Measurements from ENCODE around the gene RPL36. TPM values are rescaled to one million over a fixed set of nuclear protein-coding genes. Genes with fewer than 3 reads are reported as not detected.

RPL36 gene
- total and polyA plus RNA-seq, 2 donors (not counting 1 experiment from before 2014, with no cell fraction given) = 341 to 864 TPM

DNA sequence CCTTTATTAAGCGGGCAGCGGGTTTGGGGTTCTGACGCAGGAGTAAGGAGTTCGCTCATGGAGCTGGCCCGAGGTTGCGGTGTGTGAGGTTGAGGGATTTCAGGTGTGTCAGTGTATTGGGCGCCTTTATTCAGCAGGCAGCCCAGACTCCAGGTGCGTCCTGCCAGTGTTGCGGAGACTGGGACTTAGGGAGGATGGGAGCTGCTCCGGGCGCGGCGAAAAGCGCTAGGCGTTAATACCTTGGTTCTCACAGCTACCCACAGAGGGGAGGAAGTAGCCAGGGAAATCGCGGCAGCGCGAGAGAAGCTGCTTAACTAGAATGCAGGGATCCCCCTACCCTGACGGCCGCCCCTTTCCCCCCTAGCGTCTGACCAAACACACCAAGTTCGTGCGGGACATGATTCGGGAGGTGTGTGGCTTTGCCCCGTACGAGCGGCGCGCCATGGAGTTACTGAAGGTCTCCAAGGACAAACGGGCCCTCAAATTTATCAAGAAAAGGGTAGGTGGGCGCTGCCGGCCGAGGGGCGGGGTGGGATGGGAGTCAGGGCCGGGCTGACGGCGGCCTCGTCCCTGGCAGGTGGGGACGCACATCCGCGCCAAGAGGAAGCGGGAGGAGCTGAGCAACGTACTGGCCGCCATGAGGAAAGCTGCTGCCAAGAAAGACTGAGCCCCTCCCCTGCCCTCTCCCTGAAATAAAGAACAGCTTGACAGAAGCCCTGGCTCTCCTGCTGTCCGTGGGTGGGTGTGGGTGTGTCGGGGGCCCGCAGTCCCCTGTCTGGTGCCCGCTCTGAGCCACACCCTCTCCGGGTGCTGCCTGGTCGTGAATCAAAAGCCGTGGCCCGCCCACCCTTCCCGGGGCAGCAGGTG is 1.1 kb downstream of the RPL36 start:
- Histone ChIP-seq H3K9me3 (ENCODE audit: control insufficient read depth, insufficient read depth, low read depth, low read length) (no peaks in the 10 kb centered on the region), H3K27ac (ENCODE audit: insufficient read depth, low read length) (peak overlapping the region; percentile 91), H4K20me1 (ENCODE audit: control insufficient read depth, extremely low read depth, insufficient read depth, low read length) (no peaks in the 10 kb centered on the region), H3K4me1 (ENCODE audit: control insufficient read depth, extremely low read depth, insufficient read depth, low read length) (peaks cover 2% of the 10 kb centered on the region), H3K4me3 (replicated peaks in 1 of 4; ENCODE audit: control extremely low read depth in 1 of 4, insufficient read depth in 1 of 4, low read depth in 3 of 4, low read length in 4 of 4) (peak overlapping the region; percentile 92 to 98 (median 96)), H3K36me3 (ENCODE audit: control insufficient read depth, insufficient read depth, low read length) (peaks cover 38% of the 10 kb centered on the region), H2AFZ (ENCODE audit: low read length) (no peak overlapping the region), H3K4me2 (ENCODE audit: extremely low read depth, insufficient read depth, low read length) (peak overlapping the region; percentile 72), H3K27me3 (ENCODE audit: control insufficient read depth, insufficient read depth, low read length) (no peaks in the 10 kb centered on the region), H3K9ac (ENCODE audit: insufficient read depth, low read length) (peak overlapping the region; percentile 96), H3K79me2 (ENCODE audit: control insufficient read depth, insufficient read depth, low read length) (peaks cover 58% of the 10 kb centered on the region)
- no peak for TF ChIP-seq CTCF (conservative IDR thresholded peaks at IDR 0.05 in 1 of 2, IDR thresholded peaks at IDR 0.05 in 1 of 2; ENCODE audit: low read depth in 1 of 2, low read length in 2 of 2)
- no peak for TF ChIP-seq EZH2 (IDR thresholded peaks at IDR 0.05; ENCODE audit: low read length, missing control alignments)
- peak; percentile 54 to 73 for DNase-seq (ENCODE audit: low read depth in 2 of 2)

DNA sequence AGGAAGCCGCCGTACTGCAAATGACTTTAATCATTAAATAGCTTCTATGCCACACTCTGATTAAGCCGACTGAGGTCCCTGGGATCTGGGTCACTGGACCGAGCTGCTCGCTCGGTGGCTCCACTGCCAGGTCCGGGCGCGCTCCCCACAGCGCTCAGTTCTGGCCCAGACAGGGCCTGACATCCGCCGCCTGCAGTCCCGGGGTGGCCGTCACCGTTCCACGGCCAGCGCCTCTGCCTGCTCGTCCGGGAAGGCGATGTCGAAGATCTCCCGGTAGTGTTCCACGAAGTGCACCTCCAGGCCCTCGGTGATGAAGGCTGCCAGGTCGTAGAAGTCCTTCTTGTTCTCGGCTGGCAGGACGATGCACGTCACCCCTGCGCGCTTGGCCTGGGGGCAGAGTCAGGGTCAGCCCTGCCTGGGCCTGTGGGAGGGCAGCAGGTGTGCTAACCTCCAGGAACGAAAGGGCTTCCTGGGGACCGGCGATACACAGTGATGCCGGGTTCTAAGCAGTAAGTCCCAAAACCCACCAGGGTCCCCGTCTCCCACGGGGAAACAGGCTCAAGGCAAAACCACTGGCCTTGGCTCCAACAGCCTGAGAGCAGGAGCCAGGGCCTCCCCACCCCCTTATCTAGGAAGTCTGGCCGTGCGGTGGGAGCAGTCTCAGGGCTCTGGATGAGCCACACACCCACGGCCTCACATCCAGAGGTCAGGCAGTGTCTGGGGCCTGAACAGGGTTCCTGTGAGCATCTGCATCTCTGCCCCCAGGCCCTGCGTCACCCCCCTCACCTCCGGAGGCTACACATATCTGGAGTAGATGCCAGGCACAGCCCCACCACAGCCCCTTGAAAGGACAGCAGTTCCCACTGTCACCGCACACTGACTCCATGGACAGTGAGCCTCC is 2.0 kb downstream of the RPL36 start:
- H4K20me1 ChIP-seq (ENCODE audit: control insufficient read depth, extremely low read depth, insufficient read depth, low read length) = no peaks in the 10 kb centered on the region
- H3K27ac ChIP-seq (ENCODE audit: insufficient read depth, low read length) = peak overlapping the region; percentile 36
- no peak overlapping the region for H3K9ac ChIP-seq (ENCODE audit: insufficient read depth, low read length)
- H3K27me3 ChIP-seq (ENCODE audit: control insufficient read depth, insufficient read depth, low read length) = no peaks in the 10 kb centered on the region
- no peak for DNase-seq (ENCODE audit: low read depth in 2 of 2)
- peaks cover 47% of the 10 kb centered on the region for H3K36me3 ChIP-seq (ENCODE audit: control insufficient read depth, insufficient read depth, low read length)
- H3K4me2 ChIP-seq (ENCODE audit: extremely low read depth, insufficient read depth, low read length) = peak overlapping the region; percentile 72
- peaks cover 61% of the 10 kb centered on the region for H3K79me2 ChIP-seq (ENCODE audit: control insufficient read depth, insufficient read depth, low read length)
- H3K9me3 ChIP-seq (ENCODE audit: control insufficient read depth, insufficient read depth, low read depth, low read length) = no peaks in the 10 kb centered on the region
- TF ChIP-seq EZH2 (IDR thresholded peaks at IDR 0.05; ENCODE audit: low read length, missing control alignments) (no peak), CTCF (conservative IDR thresholded peaks at IDR 0.05 in 1 of 2, IDR thresholded peaks at IDR 0.05 in 1 of 2; ENCODE audit: low read depth in 1 of 2, low read length in 2 of 2) (no peak)
- peak overlapping the region; percentile 92 to 98 (median 96) for H3K4me3 ChIP-seq (replicated peaks in 1 of 4; ENCODE audit: control extremely low read depth in 1 of 4, insufficient read depth in 1 of 4, low read depth in 3 of 4, low read length in 4 of 4)
- peaks cover 2% of the 10 kb centered on the region for H3K4me1 ChIP-seq (ENCODE audit: control insufficient read depth, extremely low read depth, insufficient read depth, low read length)
- H2AFZ ChIP-seq (ENCODE audit: low read length) = no peak overlapping the region

GRCh38 chr19:5692723-5693194 is 2.7 kb downstream of the RPL36 start:
- no peak overlapping the region for H3K27ac ChIP-seq (ENCODE audit: insufficient read depth, low read length)
- peaks cover 49% of the 10 kb centered on the region for H3K36me3 ChIP-seq (ENCODE audit: control insufficient read depth, insufficient read depth, low read length)
- no peak overlapping the region for H3K4me2 ChIP-seq (ENCODE audit: extremely low read depth, insufficient read depth, low read length)

More at GRCh38 chr19:5692723-5693194, 2.7 kb downstream of the RPL36 start:
- TF ChIP-seq EZH2 (IDR thresholded peaks at IDR 0.05; ENCODE audit: low read length, missing control alignments) (no peak), CTCF (conservative IDR thresholded peaks at IDR 0.05 in 1 of 2, IDR thresholded peaks at IDR 0.05 in 1 of 2; ENCODE audit: low read depth in 1 of 2, low read length in 2 of 2) (no peak)
- Histone ChIP-seq H3K4me1 (ENCODE audit: control insufficient read depth, extremely low read depth, insufficient read depth, low read length) (peaks cover 2% of the 10 kb centered on the region), H3K79me2 (ENCODE audit: control insufficient read depth, insufficient read depth, low read length) (peaks cover 62% of the 10 kb centered on the region), H3K4me3 (replicated peaks in 1 of 4; ENCODE audit: control extremely low read depth in 1 of 4, insufficient read depth in 1 of 4, low read depth in 3 of 4, low read length in 4 of 4) (no peak overlapping the region), H3K9ac (ENCODE audit: insufficient read depth, low read length) (no peak overlapping the region), H3K27me3 (ENCODE audit: control insufficient read depth, insufficient read depth, low read length) (no peaks in the 10 kb centered on the region), H4K20me1 (ENCODE audit: control insufficient read depth, extremely low read depth, insufficient read depth, low read length) (no peaks in the 10 kb centered on the region), H3K9me3 (ENCODE audit: control insufficient read depth, insufficient read depth, low read depth, low read length) (no peaks in the 10 kb centered on the region), H2AFZ (ENCODE audit: low read length) (no peak overlapping the region)
- no peak for DNase-seq (ENCODE audit: low read depth in 2 of 2)
